GM21447 (cell line): ENCODE data around the gene RUNX1.
A peak's percentile ranks its signal among the peaks of the same experiment; 100 is the strongest.

Experiments used
- ATAC-seq: cut with Tn5 transposase; IDR thresholded peaks from one replicate; pipeline ENCODE4 v1.9.1; 2021; ENCODE audit not compliant: unreplicated experiment

RUNX1 gene

DNA sequence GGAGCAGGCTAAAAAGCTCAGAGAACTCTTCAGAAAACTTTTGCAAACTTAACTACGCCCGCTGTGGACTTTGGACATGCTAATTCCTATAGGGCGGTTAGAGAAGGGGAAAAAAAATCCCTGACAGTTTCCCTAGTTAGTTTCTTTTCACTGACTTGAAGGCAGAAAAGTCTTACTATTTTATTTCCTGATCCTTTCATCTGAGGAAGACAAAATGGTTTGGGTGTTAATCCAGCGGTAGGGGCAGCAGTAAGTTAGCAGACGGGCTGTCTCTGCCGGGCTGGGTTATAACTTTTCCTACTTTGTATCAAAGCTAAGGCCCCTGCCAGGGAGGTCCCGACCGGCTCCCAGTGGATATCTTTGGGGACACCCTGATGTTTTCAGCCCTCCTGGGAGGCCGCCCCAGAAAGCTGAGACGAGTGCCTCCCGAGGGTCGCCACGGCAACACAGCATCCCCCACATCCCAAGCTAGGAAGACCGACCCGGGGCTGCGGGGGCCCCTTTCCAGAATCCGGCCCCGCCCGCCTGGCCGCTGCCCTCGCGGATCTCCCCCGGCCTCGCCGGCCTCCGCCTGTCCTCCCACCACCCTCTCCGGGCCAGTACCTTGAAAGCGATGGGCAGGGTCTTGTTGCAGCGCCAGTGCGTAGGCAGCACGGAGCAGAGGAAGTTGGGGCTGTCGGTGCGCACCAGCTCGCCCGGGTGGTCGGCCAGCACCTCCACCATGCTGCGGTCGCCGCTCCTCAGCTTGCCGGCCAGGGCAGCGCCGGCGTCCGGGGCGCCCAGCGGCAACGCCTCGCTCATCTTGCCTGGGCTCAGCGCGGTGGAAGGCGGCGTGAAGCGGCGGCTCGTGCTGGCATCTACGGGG lies 162.6 kb downstream of the RUNX1 start:
- no peak for ATAC-seq

DNA sequence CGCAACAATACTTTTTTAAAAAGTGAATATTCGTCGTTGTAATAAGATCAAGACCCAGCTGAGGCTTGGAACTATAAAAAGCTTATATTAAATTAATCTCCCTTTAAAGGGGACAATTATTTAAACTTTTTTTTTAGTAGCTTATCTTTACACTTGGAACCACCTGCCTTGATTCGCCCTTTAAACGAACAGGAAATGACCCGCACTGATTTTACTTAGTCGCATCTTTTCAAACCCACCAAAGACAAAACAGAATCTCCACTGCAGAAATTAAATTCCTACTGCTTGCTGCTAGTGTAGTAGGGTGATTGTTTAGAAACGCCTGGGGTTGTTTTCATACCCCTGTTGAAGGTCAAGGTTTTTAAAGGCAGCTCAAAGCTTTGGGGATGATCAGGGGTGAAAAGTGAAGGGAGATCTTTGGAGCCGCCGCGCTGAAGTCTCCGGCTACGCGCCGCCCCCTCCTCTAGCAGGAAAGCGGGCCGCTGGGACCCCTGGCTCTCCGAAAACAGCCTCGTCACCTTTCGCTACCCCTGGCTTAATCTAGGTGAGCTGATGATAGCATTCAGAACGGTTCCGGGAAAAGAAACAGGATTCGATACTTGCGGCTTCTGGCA lies 163.4 kb downstream of the RUNX1 start:
- ATAC-seq, result no peak

DNA sequence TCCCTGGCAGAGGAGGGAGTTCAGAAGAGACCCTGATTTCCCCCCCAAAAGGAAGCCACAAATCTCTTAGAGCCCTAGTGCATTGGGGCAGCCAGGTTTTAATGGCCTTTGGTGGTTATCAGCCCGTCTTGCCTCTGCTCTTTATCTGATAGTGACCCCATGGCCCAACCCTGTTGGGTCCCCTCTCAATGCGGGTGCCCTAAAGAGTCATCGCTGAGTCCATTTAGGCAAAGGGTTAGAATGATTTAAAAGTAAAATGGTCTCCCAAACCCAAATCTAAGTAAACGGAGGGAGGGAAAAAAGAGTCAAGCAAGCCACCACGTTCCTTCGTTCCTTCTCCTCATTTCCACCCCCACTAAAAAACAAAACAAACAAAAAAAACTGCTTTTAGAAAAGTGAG lies 164.0 kb downstream of the RUNX1 start:
- no peak for ATAC-seq

DNA sequence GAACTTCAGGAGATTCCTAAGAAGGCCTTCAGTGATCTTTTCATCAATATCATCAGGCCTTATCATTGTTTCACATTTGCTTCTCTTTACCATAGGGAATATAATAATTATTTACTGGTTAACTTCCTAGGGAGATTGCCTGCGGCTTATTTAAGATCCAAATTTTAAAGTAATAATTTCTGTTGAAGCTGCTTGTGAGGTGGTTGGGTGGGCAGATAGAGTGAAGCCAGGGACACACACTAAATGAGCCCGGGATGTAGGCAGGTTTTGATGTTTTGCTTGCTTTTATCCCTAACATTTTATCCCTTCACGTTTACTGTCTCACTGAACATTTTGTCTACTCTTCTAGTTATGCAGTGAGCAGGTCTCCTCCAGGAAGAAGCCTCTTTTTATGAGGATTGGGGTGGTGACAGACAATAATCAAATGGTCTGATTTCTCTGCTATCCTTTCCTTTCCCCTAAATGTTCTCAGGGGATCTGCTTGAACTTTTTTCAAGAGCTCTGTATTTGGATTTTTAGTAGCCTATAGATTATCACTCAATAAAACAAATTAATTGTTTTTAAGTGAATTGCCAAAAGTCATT lies 164.7 kb downstream of the RUNX1 start:
- no peak for ATAC-seq

DNA sequence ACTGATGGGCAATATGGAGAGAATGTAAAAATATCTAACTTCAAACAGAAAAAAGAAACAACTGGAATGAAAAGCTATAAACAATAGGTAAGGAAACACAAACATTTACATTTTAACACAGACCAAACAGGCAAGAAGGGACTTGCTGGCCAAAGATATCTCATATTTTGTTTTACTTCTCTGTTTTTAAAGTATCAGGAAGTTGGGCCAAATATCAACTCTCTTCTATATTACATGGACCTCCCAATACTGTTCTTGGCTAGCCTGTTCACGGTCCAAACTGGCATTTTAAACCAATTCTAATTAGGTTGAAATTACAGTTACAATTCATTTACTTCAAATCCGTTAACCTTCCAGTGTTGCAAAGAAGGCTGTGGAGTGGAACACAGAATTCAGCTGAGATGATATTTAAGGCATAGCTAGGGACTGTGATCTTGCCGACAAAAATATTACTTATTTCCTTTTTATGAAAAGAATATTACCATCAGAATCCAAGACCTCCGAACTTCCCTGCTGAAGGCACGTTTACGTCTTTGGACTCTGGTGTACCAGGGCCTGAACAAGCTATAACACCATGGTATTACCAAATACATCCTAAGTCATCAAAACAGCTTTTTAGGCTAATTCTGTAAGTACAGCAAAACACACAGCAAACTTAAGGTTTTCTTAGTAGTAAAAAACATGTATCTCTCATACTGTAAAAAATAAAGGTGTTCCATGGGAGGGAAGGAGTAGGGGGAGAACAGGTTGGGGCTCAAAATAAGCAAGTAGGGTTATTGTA lies 165.4 kb downstream of the RUNX1 start:
- ATAC-seq, result no peak

DNA sequence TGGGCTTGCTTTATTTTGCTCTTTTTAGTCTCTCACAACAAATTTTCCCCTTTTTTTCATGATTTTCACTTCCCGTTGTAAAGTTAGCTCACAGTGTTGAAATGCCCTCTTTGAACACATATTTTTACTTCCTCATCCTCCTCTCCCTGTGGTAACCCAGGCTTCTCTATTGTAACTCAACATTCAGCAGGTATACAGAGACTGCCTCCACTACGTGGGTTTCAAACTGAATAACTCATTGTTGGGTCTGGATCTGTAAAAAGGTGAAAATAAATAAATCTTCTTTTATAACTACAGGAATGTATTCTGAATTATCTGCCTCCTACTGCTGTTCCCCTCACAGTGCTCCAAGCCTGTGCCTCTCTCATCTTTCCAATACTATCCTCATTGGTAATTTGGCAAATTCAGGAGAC lies 166.4 kb downstream of the RUNX1 start:
- no peak for ATAC-seq

DNA sequence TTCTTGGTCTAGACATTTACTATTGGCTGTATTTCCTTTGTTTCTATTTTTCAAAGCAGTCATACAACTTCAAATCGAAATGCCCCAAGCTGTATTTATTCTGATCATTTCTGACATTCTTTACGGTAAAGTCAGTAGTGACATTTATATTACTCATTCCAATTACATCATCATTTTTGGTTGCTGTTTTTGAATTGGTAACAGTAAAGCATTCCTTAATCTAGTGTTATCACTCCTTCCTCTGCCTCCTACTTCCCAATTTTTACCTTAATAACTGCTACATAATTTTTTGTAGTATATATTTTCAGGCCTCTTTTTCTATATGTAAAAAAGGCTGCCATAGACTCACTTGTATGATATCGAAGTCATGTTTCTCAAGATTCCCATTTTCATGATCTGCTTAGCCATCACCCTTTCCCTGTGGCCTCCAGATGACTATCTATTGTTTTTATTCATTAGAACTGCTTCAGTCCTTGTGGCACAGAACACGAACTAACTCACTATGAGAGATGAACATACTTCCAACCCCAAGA lies 167.2 kb downstream of the RUNX1 start:
- no peak for ATAC-seq

DNA sequence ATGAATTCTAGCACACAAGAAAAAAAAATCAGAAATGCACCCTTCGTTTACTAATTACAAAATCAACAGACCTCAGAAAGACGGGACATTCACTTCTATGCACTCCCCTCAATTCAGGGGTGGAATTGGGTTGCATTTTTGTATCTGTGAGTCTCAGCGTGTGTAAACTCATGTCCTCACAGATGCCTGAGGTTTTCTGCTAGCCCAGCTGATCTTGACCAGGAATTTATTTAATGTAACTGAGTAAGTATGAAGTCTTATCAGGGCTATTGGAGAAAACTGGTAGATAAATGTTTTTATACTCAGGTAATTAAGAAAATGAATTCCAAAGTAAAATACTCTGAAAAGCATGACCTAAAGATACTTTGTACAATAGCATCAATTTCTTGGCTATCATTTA lies 167.7 kb downstream of the RUNX1 start:
- ATAC-seq, result no peak

DNA sequence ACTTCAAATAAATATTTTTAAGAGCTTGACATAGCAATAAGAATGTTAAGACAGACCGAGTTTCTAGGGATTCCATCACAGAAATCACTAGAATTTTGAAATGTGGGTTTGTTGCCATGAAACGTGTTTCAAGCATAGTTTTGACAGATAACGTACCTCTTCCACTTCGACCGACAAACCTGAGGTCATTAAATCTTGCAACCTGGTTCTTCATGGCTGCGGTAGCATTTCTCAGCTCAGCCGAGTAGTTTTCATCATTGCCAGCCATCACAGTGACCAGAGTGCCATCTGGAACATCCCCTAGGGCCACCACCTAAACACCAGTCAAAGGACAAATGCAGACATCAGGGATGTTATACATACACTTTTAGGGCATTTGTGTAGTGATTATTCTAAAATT lies 168.7 kb downstream of the RUNX1 start:
- no peak for ATAC-seq

DNA sequence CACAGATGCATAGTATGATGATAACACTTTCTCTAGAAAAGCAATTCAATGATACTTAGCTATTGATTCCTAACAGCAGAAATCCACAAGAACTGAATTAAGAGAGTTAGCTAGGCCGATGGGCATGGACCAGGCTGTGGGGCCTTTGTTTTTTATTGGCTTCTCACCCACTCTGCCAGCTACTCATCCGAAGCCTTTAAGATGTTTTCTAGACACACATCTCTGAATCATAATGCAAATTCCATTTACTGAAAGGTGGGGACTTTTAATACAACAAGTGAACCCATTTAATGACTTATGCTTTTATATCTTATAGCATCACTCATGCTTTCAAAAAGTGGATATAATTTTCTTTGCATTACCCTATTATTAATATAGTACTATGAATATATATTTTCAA lies 170.2 kb downstream of the RUNX1 start:
- ATAC-seq, result no peak

DNA sequence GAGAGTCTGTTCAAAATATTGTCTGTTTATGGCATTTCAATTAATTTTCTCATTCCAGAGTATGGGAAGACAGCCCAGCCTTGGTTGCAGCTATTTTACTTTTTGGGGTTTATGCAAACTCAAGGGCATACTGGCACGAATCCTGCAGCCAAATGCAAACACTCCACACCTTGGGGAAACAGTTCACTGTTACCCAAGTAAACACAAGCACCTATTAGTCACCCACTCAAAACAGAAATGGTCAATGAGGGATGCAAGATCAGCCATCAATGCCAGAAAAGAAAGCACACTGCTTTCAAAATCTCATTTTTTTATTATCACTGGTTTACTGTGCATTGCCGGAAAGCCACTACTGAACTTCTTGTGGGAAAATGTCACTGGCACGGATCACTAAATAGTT lies 170.6 kb downstream of the RUNX1 start:
- ATAC-seq, result no peak

DNA sequence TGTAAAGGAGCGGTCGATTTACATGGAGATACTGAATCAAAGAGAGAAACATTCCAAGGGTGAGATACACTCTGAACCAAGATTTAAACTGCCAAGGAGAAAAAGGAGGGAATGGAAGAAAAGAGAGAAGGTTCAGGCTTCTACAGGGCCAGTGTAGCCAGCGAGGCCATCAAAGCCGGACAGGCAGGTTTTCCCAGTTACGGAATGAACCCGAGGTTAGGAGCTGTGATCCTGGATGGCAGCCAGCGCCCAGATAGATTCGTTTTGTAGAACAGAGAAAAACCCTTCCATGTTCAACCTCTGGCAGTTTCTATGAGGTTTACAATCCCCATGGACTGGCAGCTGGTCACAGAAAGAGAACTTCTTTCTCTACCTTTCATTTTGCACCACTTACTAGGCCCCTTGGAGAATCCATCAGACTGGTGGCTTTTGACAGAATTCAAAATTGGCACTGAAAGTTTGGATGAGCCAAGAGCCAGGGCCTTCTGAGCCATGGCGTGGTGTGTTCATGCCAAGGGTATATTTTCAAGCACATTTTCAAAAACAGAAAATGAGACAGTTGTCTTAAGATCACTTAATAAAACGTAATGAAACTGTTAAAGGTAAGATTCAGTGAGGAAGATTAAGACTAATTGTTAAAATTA lies 171.5 kb downstream of the RUNX1 start:
- ATAC-seq, result no peak

DNA sequence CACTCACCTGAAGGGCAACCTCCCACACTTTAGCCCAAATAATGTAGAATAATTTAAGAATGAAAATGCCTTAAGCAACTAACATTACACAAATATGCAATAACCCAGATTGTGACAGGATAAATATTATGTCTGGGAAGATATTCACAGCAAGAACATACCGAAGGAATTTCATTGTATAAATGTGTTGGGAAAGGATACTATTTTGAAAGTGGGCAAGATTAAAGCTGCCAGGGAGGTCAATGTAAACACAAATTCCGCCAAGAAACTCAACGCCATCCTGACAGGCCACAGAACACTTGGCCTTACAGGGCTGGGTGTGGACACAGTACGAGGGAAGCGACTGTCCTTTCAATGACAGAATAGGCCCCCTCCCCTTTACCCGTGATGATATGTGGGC lies 173.3 kb downstream of the RUNX1 start:
- ATAC-seq, result no peak

DNA sequence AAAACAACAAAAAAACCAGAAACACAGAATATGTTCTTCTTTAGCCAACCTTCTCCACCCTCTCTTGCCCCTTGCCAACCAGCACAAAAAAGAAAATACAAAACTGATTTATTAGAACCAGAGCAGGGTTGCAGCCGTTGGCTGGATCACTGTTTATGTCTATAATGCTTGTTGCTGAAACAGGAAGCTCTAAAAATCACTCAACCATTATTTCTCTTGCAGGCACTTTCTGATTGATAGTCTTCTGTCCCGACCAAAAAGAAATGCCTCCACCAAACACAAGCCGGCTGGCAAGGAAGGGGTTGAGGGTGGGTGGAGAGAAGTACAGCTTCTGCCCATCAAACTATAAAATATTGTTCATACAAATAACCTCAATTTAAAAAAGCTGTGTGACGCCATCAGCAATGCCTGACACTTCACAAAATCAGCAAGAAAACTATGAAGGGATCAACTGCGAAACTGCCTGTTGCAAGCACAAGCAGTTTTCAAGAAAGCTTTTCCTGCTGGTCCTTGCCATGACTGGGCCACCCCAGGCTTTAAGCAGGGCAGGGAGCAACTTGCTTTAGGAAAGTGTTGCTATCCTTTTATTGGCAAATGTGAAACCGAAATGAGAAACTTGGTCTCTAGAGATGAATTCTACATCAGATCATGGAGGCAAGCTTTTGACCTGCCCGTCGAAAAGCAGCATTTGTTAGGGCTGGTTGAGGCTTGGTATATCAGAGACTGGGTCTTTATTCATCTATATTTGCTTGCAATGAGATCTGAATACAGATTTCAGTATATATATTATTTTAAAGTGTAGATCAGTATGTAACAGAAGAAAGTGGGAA lies 174.2 kb downstream of the RUNX1 start:
- peak; percentile 77 for ATAC-seq

DNA sequence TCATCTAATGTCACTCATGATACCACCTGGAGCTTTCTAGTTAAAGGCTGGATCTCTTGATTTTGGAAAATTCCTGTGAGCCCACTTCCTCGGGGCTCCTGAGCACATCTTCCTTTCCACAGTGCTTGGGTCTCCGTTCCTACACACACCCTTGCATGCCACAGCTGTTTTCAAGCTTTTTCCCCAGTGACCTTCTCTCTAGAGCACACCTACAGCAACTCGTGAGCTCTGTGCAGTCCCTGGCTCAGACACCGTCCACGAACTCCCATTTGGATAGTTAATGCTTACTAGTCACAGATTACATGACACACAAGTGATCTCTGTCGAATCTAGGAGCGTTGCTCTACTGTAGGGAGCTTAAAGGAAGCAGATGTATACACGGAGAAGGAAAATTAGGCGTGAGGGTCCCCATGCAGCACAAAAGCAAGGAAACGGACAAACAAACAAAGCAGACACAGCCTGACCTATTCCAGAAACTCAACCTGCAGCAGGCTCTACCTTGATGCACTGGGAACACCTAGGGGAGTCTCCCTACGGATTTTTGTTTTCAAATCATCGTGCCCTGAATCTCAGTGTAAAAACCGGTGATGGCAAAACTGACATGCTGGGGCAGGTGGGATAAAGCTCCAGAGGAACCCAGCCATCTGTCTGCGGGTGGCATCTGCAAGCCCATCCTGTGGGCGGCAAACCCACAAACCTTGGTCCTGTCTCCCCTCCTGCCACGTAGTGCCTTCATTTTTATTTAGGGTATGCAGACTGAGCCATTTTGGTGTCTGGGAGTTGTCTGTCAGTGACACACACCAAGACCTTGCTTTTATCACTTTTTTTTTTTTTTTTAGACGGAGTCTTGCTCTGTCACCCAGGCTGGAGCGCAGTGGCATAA lies 177.8 kb downstream of the RUNX1 start:
- no peak for ATAC-seq

DNA sequence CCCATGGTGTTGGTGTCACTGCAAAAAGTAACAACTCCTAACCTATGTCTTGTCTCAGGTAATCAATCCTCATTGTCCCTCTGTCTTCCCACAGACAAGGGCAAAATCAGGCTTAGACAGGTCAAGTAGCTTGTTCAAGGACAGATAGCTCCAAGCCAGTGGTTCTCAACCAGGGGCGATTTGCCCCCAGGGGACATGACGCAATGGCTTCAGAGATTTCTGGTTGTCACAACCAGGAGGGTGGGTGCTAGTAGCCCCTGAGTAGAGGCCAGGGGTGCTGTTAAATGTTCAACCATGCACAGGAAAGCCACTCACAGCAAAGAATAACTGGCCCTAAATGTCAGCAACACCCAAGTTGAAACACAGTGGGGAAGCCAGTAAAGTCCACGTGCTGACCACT lies 178.9 kb downstream of the RUNX1 start:
- no peak for ATAC-seq

DNA sequence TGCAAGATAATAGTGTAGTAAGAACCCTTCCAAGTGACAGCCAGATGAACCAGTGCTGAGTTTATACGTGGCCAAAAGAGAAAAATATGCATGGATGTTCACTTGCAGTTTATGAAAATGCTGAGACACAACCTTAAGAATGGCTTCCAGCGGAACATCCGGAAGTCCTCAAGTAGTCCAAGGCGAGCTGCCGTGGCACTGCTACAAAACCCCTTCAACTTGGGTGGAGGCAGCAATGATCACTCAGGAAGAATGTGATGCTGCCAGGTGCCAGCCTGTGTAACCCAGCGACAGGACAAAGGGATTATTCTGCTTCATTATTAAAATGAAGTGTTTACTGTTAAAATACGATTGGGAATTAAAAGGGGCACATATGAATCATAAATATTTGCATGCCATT lies 179.6 kb downstream of the RUNX1 start:
- no peak for ATAC-seq

DNA sequence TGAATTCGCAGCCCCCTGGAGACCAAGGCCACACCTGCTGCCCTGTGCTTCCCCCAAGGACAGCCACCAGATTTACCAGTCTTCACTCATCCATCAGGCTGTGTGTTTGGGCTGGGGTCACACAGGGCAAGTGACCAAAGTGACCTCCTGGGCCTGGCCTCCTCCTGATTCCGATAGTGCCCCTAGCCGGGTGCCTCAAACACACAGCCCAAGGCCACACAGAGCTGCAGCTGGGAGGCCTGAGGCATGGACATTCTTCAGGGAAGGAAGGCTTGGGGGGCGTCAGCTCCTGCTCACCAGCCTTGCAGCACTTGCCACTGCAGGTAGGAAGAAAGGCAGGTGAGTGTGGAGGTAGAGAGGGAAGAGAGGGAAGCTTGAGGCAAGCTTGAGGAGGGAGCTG lies 181.3 kb downstream of the RUNX1 start:
- no peak for ATAC-seq
